K562 (cell line): ENCODE results near the gene RSPH6A. TPM values are rescaled to one million over a fixed set of nuclear protein-coding genes. Genes with fewer than 3 reads are reported as not detected.

Experiments used
- ESRRB ChIP-seq: fragments of 250-450 bp; sonication (Bioruptor Pico); IDR thresholded peaks from 2 replicates; pipeline ENCODE4 v1.5.0; 2020; ENCODE audit warnings: mild to moderate bottlenecking, moderate library complexity, borderline replicate concordance
- GATA2 ChIP-seq: sonication (generic); formaldehyde crosslinking; IDR thresholded peaks from 2 replicates; pipeline ENCODE4 v1.4.0; 2020; ENCODE audit warnings: mild to moderate bottlenecking, missing genetic modification reagents
- GTF2E2 ChIP-seq: fragments of 200-800 bp; sonication (Bioruptor generic); IDR thresholded peaks from 2 replicates; pipeline ENCODE4 v1.6.1; 2016; ENCODE audit warnings: missing genetic modification characterization, missing compliant biosample characterization
- HNRNPH1 ChIP-seq: fragments of 200-400 bp; formaldehyde crosslinking; optimal IDR thresholded peaks from 2 replicates; pipeline ENCODE3; 2017; ENCODE audit warnings: low read depth, mild to moderate bottlenecking, low read length, moderate library complexity
- PHF20 ChIP-seq: fragments of 450-650 bp; IDR thresholded peaks from 2 replicates; pipeline ENCODE4 v1.6.1; 2018; ENCODE audit not compliant: partially characterized antibody
- POLR2A ChIP-seq: fragments of 450-650 bp; conservative IDR thresholded peaks from 2 replicates; pipeline ENCODE4 v1.6.1; 2016
- SP1 ChIP-seq: sonication (generic); formaldehyde crosslinking; IDR thresholded peaks from 2 replicates; pipeline ENCODE4 v1.8.1; 2022; ENCODE audit warnings: mild to moderate bottlenecking, missing genetic modification reagents
- THRAP3 ChIP-seq: fragments of 450-650 bp; IDR thresholded peaks from 2 replicates; pipeline ENCODE4 v1.6.1; 2016; ENCODE audit warnings: mild to moderate bottlenecking, inconsistent platforms, borderline replicate concordance
- ZFP36 ChIP-seq: fragments of 150-350 bp; IDR thresholded peaks from 2 replicates; pipeline ENCODE4 v1.6.1; 2018; ENCODE audit warnings: low read length, low read depth; ENCODE audit not compliant: partially characterized antibody
- polyA plus RNA-seq, 8 experiments: library from polyadenylated mRNA; depleted of rRNA in 4 of 8; stranded (reverse) in 5 of 8; unstranded in 3 of 8; fragments of >200 nt; fragmentation: Nextera tagmentation in 2 of 8; fragmentation: Illumina TruSeq in 1 of 8; extraction: Ambion mirVana in 2 of 8; extraction: Trizol in 1 of 8; gene quantifications; 2 replicates each; pipeline versions ENCODE4 v1.2.1 to v1.2.3, GENCODE V29; 2011 to 2014; ENCODE audit warnings: inconsistent platforms in 1 of 8, missing spikeins in 1 of 8
- total RNA-seq, 7 experiments: library from RNA; depleted of rRNA in 6 of 7; stranded (reverse); fragments of >200 nt in 6 of 7; fragmentation: Illumina TruSeq in 2 of 7; extraction: Trizol in 2 of 7; gene quantifications; 2 replicates each; pipeline versions ENCODE4 v1.2.1 to v1.2.3, GENCODE V29; 2011 to 2021; ENCODE audit warnings: low replicate concordance in 1 of 7
- TF ChIP-seq, protein P1 (sequence below), 3 experiments: fragments of 200-800 bp in 1 of 3; fragments of 250-450 bp in 1 of 3; fragments of 450-650 bp in 1 of 3; sonication (Bioruptor Pico) in 1 of 3; sonication (Bioruptor generic) in 1 of 3; formaldehyde crosslinking in 1 of 3; IDR thresholded peaks; 2 replicates each; pipeline versions ENCODE4 v1.6.1 to v1.8.0; 2016 to 2022; ENCODE audit warnings: mild to moderate bottlenecking in 2 of 3, missing genetic modification characterization in 2 of 3, missing compliant biosample characterization in 1 of 3, moderate library complexity in 1 of 3
- TF ChIP-seq, protein P2 (sequence below): fragments of 250-450 bp; sonication (Bioruptor Pico); IDR thresholded peaks from 2 replicates; pipeline ENCODE4 v1.8.0; 2021; ENCODE audit warnings: moderate library complexity, mild to moderate bottlenecking, inconsistent platforms
- TF ChIP-seq, protein P3 (sequence below): sonication (generic); IDR thresholded peaks from 2 replicates; pipeline ENCODE4 v1.6.1; 2016

Gene RSPH6A
- total and polyA plus RNA-seq, 9 of the 15 experiments (the other 6 are each of a cell fraction or from before 2014, with no cell fraction given), result 0.03 to 0.15 (median 0.07) TPM; not detected in 5

DNA sequence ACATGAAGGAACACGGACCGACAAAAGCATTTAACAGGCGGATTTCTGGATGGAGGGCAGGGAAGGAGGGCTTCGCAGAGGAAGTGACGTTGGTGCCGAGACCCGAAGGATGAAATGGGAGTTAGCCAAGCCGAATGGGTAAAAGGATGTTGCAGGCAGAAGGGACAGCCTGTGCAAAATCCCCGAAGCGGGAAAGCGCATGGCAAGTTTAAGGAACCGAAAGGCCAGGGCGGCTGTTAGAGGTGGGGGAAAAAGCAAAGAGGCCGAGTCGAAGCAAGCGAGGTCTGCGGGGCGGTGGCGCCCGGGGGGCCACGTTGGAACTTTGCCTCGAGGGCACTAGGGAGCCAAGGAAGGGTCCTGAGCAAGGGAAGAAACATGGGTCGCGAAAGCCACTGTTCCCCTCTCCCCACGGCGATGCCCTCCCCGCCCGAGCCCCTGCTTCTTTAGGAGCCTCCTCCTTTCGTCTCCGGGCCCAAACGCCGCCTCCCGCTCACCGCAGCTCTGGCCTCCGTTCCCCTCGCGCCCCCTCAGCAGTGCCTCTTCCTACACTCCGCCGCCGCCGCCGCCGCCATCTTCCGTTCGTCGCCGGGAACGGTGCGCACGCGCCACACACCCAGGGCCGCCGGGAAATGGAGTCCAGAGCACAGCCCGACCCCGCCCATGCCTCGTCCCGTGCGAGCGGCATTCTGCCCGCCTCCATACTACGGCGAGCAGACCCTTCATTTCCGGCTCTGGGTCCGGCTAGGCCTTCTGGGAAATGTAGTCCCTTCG lies 47.6 kb upstream of the RSPH6A start, which contains the start of gene SYMPK (continued):
- TF ChIP-seq, protein P1, sequence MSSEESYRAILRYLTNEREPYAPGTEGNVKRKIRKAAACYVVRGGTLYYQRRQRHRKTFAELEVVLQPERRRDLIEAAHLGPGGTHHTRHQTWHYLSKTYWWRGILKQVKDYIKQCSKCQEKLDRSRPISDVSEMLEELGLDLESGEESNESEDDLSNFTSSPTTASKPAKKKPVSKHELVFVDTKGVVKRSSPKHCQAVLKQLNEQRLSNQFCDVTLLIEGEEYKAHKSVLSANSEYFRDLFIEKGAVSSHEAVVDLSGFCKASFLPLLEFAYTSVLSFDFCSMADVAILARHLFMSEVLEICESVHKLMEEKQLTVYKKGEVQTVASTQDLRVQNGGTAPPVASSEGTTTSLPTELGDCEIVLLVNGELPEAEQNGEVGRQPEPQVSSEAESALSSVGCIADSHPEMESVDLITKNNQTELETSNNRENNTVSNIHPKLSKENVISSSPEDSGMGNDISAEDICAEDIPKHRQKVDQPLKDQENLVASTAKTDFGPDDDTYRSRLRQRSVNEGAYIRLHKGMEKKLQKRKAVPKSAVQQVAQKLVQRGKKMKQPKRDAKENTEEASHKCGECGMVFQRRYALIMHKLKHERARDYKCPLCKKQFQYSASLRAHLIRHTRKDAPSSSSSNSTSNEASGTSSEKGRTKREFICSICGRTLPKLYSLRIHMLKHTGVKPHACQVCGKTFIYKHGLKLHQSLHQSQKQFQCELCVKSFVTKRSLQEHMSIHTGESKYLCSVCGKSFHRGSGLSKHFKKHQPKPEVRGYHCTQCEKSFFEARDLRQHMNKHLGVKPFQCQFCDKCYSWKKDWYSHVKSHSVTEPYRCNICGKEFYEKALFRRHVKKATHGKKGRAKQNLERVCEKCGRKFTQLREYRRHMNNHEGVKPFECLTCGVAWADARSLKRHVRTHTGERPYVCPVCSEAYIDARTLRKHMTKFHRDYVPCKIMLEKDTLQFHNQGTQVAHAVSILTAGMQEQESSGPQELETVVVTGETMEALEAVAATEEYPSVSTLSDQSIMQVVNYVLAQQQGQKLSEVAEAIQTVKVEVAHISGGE (CRISPR knock-in tag; IDR thresholded peaks at IDR 0.05), result peak in 1 of 3 experiments; percentile 90; a peak in 2 of 6 replicates
- TF ChIP-seq, protein P2, sequence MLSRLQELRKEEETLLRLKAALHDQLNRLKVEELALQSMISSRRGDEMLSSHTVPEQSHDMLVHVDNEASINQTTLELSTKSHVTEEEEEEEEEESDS (CRISPR knock-in tag), result no peak
- TF ChIP-seq POLR2A (peak; percentile 90), HNRNPH1 (no peak), PHF20 (no peak), SP1 (CRISPR knock-in tag) (peak; percentile 94), GTF2E2 (tag) (0 out of 2 replicates have a peak, but pooled peaks have one; percentile 66), THRAP3 (no peak), GATA2 (CRISPR knock-in tag) (no peak), ESRRB (CRISPR knock-in tag) (no peak), ZFP36 (peak; percentile 84)
- TF ChIP-seq, protein P3, sequence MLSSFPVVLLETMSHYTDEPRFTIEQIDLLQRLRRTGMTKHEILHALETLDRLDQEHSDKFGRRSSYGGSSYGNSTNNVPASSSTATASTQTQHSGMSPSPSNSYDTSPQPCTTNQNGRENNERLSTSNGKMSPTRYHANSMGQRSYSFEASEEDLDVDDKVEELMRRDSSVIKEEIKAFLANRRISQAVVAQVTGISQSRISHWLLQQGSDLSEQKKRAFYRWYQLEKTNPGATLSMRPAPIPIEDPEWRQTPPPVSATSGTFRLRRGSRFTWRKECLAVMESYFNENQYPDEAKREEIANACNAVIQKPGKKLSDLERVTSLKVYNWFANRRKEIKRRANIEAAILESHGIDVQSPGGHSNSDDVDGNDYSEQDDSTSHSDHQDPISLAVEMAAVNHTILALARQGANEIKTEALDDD, result no peak
